ENCODE data around the gene NGF. TPM values are rescaled to one million over a fixed set of nuclear protein-coding genes. Genes with fewer than 3 reads are reported as not detected.

Gene NGF
- total and polyA plus RNA-seq, 12 donors: 0.55 to 6.9 (median 1.5) TPM

DNA sequence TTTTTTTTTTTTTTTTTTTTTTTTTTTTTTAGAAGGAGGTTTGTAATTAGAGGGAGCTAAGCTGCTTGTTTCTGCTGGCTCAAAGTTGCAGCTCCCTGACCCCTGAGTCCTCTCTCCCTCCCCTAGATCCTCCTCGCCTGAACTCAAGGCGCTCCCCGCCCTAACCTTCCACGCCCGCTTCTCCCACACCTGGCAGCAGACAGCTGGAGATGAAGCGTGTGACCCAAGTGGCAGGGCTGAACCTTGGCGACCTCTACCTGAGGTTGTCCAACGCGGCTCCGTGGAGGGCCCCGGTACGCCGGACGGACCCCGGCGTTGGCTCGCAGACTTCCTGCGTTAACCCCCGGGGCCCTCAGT lies 795 bp downstream of the NGF start:
- intact Hi-C loops (cut with DNase I): no loop called here
- H3K27ac ChIP-seq: peak overlapping the region in 2 of 5 donors; percentile 54 to 57
- no peak for DNase-seq
- peaks cover 18% of the 10 kb centered on the region for H3K27me3 ChIP-seq
- H3K4me1 ChIP-seq (replicated peaks in 1 of 2): no peaks in the 10 kb centered on the region
- no peaks in the 10 kb centered on the region for H3K36me3 ChIP-seq (replicated peaks in 1 of 2)
- peak overlapping the region in 2 of 4 donors; percentile 13 to 44 for H3K4me3 ChIP-seq
- no peak for TF ChIP-seq POLR2A (IDR thresholded peaks at IDR 0.05)
- TF ChIP-seq, protein P1, sequence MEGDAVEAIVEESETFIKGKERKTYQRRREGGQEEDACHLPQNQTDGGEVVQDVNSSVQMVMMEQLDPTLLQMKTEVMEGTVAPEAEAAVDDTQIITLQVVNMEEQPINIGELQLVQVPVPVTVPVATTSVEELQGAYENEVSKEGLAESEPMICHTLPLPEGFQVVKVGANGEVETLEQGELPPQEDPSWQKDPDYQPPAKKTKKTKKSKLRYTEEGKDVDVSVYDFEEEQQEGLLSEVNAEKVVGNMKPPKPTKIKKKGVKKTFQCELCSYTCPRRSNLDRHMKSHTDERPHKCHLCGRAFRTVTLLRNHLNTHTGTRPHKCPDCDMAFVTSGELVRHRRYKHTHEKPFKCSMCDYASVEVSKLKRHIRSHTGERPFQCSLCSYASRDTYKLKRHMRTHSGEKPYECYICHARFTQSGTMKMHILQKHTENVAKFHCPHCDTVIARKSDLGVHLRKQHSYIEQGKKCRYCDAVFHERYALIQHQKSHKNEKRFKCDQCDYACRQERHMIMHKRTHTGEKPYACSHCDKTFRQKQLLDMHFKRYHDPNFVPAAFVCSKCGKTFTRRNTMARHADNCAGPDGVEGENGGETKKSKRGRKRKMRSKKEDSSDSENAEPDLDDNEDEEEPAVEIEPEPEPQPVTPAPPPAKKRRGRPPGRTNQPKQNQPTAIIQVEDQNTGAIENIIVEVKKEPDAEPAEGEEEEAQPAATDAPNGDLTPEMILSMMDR (IDR thresholded peaks at IDR 0.05): no peak
- no peaks in the 10 kb centered on the region for H3K9me3 ChIP-seq (replicated peaks in 1 of 3)
- WGBS, 4 donors: 6 to 30% (median 7%) methylated on average over 7 to 19 of the region's 19 CpGs

DNA sequence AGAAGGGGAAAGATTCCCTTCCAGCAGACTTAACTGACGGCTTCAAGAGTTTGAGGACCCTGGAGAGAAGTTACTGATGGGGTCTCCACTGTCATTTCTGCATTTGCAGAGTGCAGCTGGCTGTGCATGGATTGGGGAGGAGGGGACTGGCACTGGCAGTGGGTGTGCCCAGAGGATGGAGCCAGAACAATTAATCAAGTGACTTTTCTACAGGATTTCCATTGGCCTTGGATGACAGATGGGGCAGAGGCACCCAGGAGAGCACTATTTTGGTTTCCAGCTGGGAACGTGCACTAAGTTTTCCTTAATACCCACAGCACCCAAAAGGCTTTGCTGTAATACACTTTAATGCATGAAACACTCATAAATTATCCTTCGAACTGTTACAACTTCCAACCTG lies 1.3 kb downstream of the NGF start:
- Histone ChIP-seq H3K27ac (no peak overlapping the region), H3K4me1 (replicated peaks in 1 of 2) (no peaks in the 10 kb centered on the region), H3K4me3 (no peak overlapping the region), H3K27me3 (peaks cover 18% of the 10 kb centered on the region), H3K9me3 (replicated peaks in 1 of 3) (no peaks in the 10 kb centered on the region), H3K36me3 (replicated peaks in 1 of 2) (no peaks in the 10 kb centered on the region)
- no peak for DNase-seq
- TF ChIP-seq, protein P1 (IDR thresholded peaks at IDR 0.05): no peak
- no peak for TF ChIP-seq POLR2A (IDR thresholded peaks at IDR 0.05)
- WGBS, 4 donors: 58 to 71% (median 61%) methylated on average over 3 of the region's 3 CpGs
- intact Hi-C loops (cut with DNase I): no loop called here

DNA sequence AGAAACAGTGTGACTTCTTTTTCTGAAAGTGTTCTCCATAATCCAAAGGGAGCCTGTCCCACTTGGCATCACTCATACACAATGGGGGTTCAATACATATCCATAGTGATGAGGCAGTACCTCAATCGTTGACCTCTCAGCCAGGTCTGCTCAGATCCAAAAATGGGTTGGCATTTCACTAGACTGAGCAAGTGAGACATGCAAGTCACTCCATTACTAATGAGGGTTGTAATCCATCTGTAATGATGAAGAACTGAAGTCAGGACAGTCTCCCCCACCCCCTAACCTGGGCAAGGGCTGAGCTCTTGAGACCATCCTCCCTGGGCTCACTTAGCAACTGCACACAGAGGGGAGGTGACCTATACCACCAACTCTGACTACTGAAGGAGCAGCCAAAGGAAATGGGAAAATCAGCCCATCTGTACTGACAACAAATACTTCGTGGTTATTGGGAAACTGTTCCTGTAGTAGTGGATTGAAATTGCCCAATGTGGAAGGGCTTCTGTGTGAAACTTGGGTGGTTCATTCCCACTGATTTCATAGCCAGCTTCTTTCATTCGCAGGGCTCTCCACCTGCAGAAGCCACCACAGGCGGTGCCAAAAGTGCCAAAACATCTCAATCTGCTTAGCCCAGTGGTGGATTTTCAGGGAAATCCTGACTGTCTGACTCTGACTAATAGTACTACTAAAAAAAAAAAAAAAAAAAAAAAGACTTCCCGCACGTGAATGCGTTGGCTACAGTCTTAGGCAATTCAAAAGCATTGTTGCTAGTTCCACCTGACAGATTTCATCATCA lies 5.0 kb downstream of the NGF start:
- Histone ChIP-seq H3K27me3 (peaks cover 9% of the 10 kb centered on the region), H3K4me1 (replicated peaks in 1 of 2) (peaks cover 0 to 3% of the 10 kb centered on the region in 2 donors), H3K36me3 (replicated peaks in 1 of 2) (no peaks in the 10 kb centered on the region), H3K9me3 (replicated peaks in 1 of 3) (no peaks in the 10 kb centered on the region), H3K27ac (peak overlapping the region in 2 of 5 donors; percentile 39 to 58), H3K4me3 (no peak overlapping the region)
- TF ChIP-seq, protein P1 (IDR thresholded peaks at IDR 0.05): no peak
- TF ChIP-seq POLR2A (IDR thresholded peaks at IDR 0.05): no peak
- 57 to 71% (median 61%) methylated on average over 6 to 7 of the region's 7 CpGs for WGBS, 4 donors
- intact Hi-C loops (cut with DNase I): no loop called here
- DNase-seq: no peak

DNA sequence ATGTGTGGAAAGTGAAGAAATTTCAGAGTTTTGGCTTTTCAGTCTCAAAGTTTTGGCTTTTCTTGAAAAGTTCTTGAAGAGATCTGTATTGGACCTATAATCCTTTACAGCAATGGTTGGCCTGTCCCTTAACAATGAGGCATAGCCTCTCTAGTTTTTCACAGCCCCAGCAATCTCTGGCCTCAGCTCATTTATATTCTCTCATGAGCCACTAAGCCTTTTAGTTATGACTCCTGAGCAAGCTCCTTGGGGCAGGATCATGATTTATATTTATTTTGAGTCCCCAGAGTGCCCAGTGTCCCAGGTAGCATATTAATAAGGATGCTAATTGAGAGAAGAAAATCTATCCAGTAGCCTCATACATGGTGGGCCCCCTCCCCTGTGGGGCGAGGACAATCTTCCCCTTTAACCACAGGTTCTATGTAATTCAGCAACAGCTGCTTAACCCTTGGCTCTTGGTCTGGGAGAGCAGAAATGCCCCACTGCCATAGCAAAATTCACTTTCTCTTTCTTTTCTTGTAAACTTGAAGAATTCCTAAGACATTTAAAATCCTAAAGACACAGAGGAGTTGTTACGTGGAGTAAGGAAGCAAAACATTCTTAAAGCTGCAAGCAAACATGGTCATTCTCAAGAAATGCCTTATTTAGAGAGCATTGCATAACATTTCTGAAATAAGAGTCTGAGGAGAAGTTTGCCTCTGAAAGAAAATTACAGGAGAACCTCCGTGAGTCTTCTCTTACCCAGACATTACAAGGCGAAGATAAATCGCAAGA lies 6.3 kb downstream of the NGF start:
- WGBS, 4 donors: 75 to 86% (median 79%) methylated on average over 5 of the region's 5 CpGs
- Histone ChIP-seq H3K27me3 (no peaks in the 10 kb centered on the region), H3K4me3 (no peak overlapping the region), H3K27ac (peak overlapping the region in 2 of 5 donors; percentile 34 to 52), H3K36me3 (replicated peaks in 1 of 2) (no peaks in the 10 kb centered on the region), H3K4me1 (replicated peaks in 1 of 2) (peaks cover 0 to 3% of the 10 kb centered on the region in 2 donors), H3K9me3 (replicated peaks in 1 of 3) (no peaks in the 10 kb centered on the region)
- intact Hi-C loops (cut with DNase I): no loop called here
- TF ChIP-seq, protein P1 (IDR thresholded peaks at IDR 0.05): no peak
- no peak for TF ChIP-seq POLR2A (IDR thresholded peaks at IDR 0.05)
- no peak for DNase-seq

Data from adrenal gland (tissue), 12 donors.